GM03348 (cell line): ENCODE results near the gene TBKBP1.
"Not testable (repeated sequence)": the region's sequence is repeated elsewhere in the genome, so short reads cannot be mapped to it uniquely, and the experiment has no call there.

Experiments
- DNase-seq: peaks from one replicate; pipeline ENCODE4 v3.0.0; 2012; ENCODE audit warnings: low spot score

The TBKBP1 gene

GRCh38 chr17:47731396-47731795 lies 37.4 kb downstream of the TBKBP1 start:
- no peak for DNase-seq

- no peak for DNase-seq
Observed at GRCh38 chr17:47732399-47733046, 38.6 kb downstream of the TBKBP1 start.

- peak; percentile 60 for DNase-seq
Observed at GRCh38 chr17:47733047-47733673, 39.2 kb downstream of the TBKBP1 start, which contains the start of gene TBX21. TSS of gene TBX21 (plus strand) at chr17:47733236. CDS start at chr17:47733455, 219 bp downstream.

GRCh38 chr17:47733674-47734410 lies 39.9 kb downstream of the TBKBP1 start:
- DNase-seq = no peak

GRCh38 chr17:47735139-47735464 lies 41.1 kb downstream of the TBKBP1 start:
- no peak for DNase-seq

- DNase-seq = no peak
Observed at GRCh38 chr17:47735536-47736011, 41.6 kb downstream of the TBKBP1 start.

- no peak for DNase-seq
Observed at GRCh38 chr17:47736501-47737495, 42.8 kb downstream of the TBKBP1 start.

- no peak for DNase-seq
Observed at GRCh38 chr17:47738178-47738577, 44.2 kb downstream of the TBKBP1 start.

- DNase-seq = no peak
Observed at GRCh38 chr17:47739150-47739549, 45.2 kb downstream of the TBKBP1 start.

GRCh38 chr17:47739945-47740344 lies 46.0 kb downstream of the TBKBP1 start:
- DNase-seq = not testable (repeated sequence)

GRCh38 chr17:47741109-47741792 lies 47.3 kb downstream of the TBKBP1 start:
- DNase-seq = no peak

- DNase-seq = no peak
Observed at GRCh38 chr17:47741793-47742145, 47.8 kb downstream of the TBKBP1 start.

- no peak for DNase-seq
Observed at GRCh38 chr17:47742319-47743181, 48.6 kb downstream of the TBKBP1 start.

- DNase-seq = no peak
Observed at GRCh38 chr17:47744168-47745036, 50.4 kb downstream of the TBKBP1 start.

GRCh38 chr17:47745037-47745380 lies 51.0 kb downstream of the TBKBP1 start:
- no peak for DNase-seq

- no peak for DNase-seq
Observed at GRCh38 chr17:47751471-47751870, 57.5 kb downstream of the TBKBP1 start.

- DNase-seq = no peak
Observed at GRCh38 chr17:47757386-47757785, 63.4 kb downstream of the TBKBP1 start.

GRCh38 chr17:47760409-47761140 lies 66.6 kb downstream of the TBKBP1 start:
- no peak for DNase-seq
